A549 (cell line): ENCODE measurements around the gene LHCGR.

Source experiments
- CEBPB ChIP-seq, 2 experiments: fragments of >200 bp in 1 of 2; sonication (Bioruptor Twin) in 1 of 2; formaldehyde crosslinking in 1 of 2; IDR thresholded peaks; 2 replicates each; pipeline ENCODE4 v1.6.1; 2012 to 2016
- EP300 ChIP-seq, 2 experiments: fragments of >200 bp; sonication (Bioruptor Twin); formaldehyde crosslinking; IDR thresholded peaks; 2 replicates in 1 of 2; 3 replicates in 1 of 2; pipeline ENCODE4 v1.6.1; 2016 to 2017
- FOSL2 ChIP-seq, 2 experiments: fragments of 450-650 bp in 1 of 2; fragments of >200 bp in 1 of 2; sonication (Bioruptor Twin) in 1 of 2; formaldehyde crosslinking; IDR thresholded peaks; 2 replicates each; pipeline versions ENCODE4 v1.5.0 to v1.6.1; 2016 to 2020; ENCODE audit warnings: mild to moderate bottlenecking in 1 of 2, moderate library complexity in 1 of 2
- HOXA7 ChIP-seq: fragments of 250-450 bp; sonication (Bioruptor Pico); IDR thresholded peaks from 2 replicates; pipeline ENCODE4 v1.5.0; 2020; ENCODE audit warnings: mild to moderate bottlenecking, moderate library complexity
- MYC ChIP-seq: IDR thresholded peaks from 2 replicates; pipeline ENCODE4 v1.6.1; 2012; ENCODE audit warnings: mild to moderate bottlenecking, inconsistent platforms, low read length, improper control_type of control experiment, borderline replicate concordance
- POLR2A ChIP-seq: IDR thresholded peaks from 2 replicates; pipeline ENCODE4 v1.6.1; 2012; ENCODE audit warnings: mild to moderate bottlenecking, low read length
- RARB ChIP-seq: fragments of 250-450 bp; sonication (Bioruptor Pico); IDR thresholded peaks from 2 replicates; pipeline ENCODE4 v1.8.0; 2021; ENCODE audit warnings: mild to moderate bottlenecking, moderate library complexity
- TF ChIP-seq, protein P1 (sequence below): fragments of >200 bp; sonication (Bioruptor Twin); formaldehyde crosslinking; IDR thresholded peaks from 3 replicates; pipeline ENCODE4 v1.5.1; 2016
- TF ChIP-seq, protein P2 (sequence below): IDR thresholded peaks from 2 replicates; pipeline ENCODE4 v1.6.1; 2012
- TF ChIP-seq, protein P3 (sequence below): fragments of 200-600 bp; sonication (generic); IDR thresholded peaks from 2 replicates; pipeline ENCODE4 v1.6.1; 2016; ENCODE audit warnings: antibody characterized with exemption, mild to moderate bottlenecking, moderate library complexity
- TF ChIP-seq, protein P4 (sequence below): IDR thresholded peaks from 2 replicates; pipeline ENCODE4 v1.6.1; 2012

DNA sequence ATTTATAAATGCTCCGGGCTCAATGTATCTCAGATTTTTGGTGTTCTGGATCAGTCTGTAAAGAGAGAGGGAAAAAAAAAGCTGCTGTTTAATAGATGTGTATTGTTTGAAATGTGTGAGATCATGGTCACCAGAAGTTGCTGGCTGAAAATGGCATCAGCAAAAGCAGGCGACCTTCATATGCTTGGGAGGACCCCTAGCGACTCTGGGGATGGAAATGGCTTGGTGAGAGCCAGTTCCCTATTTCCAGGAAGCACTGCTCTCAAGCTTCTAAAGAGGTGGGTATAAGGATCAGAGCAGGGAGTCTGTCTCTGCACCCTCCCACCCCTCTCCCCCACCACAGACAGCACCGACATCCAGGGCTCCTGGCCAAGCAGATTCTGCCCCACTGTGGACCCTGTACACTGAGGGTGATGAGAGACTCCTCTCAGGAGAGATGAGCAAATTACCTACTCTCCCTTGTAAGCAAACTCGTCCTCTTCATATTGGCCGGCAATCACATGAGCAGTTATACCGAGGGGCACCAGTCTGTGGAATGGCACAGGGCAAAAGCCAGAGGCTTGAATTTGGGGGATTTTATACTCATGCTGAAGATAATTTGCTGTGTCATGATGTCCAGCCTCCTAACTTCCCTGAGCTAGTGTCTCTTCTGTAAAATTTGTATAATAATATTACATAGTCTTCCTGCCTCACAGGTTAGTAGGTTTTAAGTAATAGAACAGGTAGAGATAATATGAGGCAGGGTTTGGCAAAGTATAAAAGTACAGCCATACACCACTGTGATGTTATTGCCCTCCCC, 29.6 kb downstream of the LHCGR start:
- TF ChIP-seq, protein P1, sequence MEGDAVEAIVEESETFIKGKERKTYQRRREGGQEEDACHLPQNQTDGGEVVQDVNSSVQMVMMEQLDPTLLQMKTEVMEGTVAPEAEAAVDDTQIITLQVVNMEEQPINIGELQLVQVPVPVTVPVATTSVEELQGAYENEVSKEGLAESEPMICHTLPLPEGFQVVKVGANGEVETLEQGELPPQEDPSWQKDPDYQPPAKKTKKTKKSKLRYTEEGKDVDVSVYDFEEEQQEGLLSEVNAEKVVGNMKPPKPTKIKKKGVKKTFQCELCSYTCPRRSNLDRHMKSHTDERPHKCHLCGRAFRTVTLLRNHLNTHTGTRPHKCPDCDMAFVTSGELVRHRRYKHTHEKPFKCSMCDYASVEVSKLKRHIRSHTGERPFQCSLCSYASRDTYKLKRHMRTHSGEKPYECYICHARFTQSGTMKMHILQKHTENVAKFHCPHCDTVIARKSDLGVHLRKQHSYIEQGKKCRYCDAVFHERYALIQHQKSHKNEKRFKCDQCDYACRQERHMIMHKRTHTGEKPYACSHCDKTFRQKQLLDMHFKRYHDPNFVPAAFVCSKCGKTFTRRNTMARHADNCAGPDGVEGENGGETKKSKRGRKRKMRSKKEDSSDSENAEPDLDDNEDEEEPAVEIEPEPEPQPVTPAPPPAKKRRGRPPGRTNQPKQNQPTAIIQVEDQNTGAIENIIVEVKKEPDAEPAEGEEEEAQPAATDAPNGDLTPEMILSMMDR = no peak
- TF ChIP-seq, protein P2, sequence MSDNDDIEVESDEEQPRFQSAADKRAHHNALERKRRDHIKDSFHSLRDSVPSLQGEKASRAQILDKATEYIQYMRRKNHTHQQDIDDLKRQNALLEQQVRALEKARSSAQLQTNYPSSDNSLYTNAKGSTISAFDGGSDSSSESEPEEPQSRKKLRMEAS = no peak
- TF ChIP-seq, protein P3, sequence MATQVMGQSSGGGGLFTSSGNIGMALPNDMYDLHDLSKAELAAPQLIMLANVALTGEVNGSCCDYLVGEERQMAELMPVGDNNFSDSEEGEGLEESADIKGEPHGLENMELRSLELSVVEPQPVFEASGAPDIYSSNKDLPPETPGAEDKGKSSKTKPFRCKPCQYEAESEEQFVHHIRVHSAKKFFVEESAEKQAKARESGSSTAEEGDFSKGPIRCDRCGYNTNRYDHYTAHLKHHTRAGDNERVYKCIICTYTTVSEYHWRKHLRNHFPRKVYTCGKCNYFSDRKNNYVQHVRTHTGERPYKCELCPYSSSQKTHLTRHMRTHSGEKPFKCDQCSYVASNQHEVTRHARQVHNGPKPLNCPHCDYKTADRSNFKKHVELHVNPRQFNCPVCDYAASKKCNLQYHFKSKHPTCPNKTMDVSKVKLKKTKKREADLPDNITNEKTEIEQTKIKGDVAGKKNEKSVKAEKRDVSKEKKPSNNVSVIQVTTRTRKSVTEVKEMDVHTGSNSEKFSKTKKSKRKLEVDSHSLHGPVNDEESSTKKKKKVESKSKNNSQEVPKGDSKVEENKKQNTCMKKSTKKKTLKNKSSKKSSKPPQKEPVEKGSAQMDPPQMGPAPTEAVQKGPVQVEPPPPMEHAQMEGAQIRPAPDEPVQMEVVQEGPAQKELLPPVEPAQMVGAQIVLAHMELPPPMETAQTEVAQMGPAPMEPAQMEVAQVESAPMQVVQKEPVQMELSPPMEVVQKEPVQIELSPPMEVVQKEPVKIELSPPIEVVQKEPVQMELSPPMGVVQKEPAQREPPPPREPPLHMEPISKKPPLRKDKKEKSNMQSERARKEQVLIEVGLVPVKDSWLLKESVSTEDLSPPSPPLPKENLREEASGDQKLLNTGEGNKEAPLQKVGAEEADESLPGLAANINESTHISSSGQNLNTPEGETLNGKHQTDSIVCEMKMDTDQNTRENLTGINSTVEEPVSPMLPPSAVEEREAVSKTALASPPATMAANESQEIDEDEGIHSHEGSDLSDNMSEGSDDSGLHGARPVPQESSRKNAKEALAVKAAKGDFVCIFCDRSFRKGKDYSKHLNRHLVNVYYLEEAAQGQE = no peak
- no peak for TF ChIP-seq EP300 (IDR thresholded peaks at IDR 0.05)
- TF ChIP-seq, protein P4, sequence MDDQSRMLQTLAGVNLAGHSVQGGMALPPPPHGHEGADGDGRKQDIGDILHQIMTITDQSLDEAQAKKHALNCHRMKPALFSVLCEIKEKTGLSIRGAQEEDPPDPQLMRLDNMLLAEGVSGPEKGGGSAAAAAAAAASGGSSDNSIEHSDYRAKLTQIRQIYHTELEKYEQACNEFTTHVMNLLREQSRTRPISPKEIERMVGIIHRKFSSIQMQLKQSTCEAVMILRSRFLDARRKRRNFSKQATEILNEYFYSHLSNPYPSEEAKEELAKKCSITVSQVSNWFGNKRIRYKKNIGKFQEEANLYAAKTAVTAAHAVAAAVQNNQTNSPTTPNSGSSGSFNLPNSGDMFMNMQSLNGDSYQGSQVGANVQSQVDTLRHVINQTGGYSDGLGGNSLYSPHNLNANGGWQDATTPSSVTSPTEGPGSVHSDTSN = no peak
- no peak for TF ChIP-seq CEBPB (IDR thresholded peaks at IDR 0.05)
- no peak for TF ChIP-seq HOXA7 (CRISPR knock-in tag)
- TF ChIP-seq RARB = no peak
- TF ChIP-seq POLR2A = no peak
- TF ChIP-seq MYC = no peak
- TF ChIP-seq FOSL2 (IDR thresholded peaks at IDR 0.05) = no peak
- no peak for TF ChIP-seq FOSL2 (CRISPR knock-in tag; IDR thresholded peaks at IDR 0.05)
